Stomach (tissue), 9 donors: ENCODE measurements around the gene SLC39A1. TPM values are rescaled to one million over a fixed set of nuclear protein-coding genes. Genes with fewer than 3 reads are reported as not detected.
A peak's percentile ranks its signal among the peaks of the same experiment; 100 is the strongest.

Experiments
- DNase-seq, 2 donors: peaks; one replicate each; pipeline versions ENCODE4 v3.0.0 to v3.0.0-alpha.2; 2013 to 2019
- H3K27ac ChIP-seq, 5 donors: fragments of 200-600 bp in 4 of 5; sonication (generic) in 4 of 5; one replicate each; pipeline ENCODE4 v1.5.1; 2013 to 2019; ENCODE audit warnings: mild to moderate bottlenecking in 1 of 5, moderate library complexity in 1 of 5
- H3K27me3 ChIP-seq, 3 donors: fragments of 200-600 bp; sonication (generic); one replicate each; pipeline ENCODE4 v1.5.1; 2017 to 2019; ENCODE audit warnings: mixed run types in 1 of 3
- H3K36me3 ChIP-seq, 4 donors: fragments of 200-600 bp; sonication (generic); 1 replicate in 3 of 4; 2 replicates in 1 of 4; pipeline ENCODE4 v1.5.1; 2016 to 2019
- H3K4me1 ChIP-seq, 4 donors: fragments of 200-600 bp; sonication (generic); one replicate each; pipeline ENCODE4 v1.5.1; 2016 to 2019
- H3K4me3 ChIP-seq, 4 donors: fragments of 200-600 bp; sonication (generic) in 3 of 4; one replicate each; pipeline ENCODE4 v1.5.1; 2016 to 2019; ENCODE audit warnings: mild to moderate bottlenecking in 1 of 4
- H3K9me3 ChIP-seq, 4 donors: fragments of 200-600 bp; sonication (generic); one replicate each; pipeline ENCODE4 v1.5.1; 2016 to 2019
- EP300 ChIP-seq: sonication (generic); formaldehyde crosslinking; IDR thresholded peaks from one replicate; pipeline ENCODE4 v1.6.1; 2017; ENCODE audit warnings: antibody characterized with exemption
- POLR2A ChIP-seq, 4 donors: fragments of 450-650 bp; IDR thresholded peaks; one replicate each; pipeline ENCODE4 v1.6.1; 2016; ENCODE audit warnings: antibody characterized with exemption in 4 of 4, control low read depth in 2 of 4, mild to moderate bottlenecking in 1 of 4, moderate library complexity in 1 of 4
- POLR2AphosphoS5 ChIP-seq, 3 donors: sonication (generic); formaldehyde crosslinking; IDR thresholded peaks; one replicate each; pipeline ENCODE4 v1.6.1; 2016; ENCODE audit warnings: antibody characterized with exemption in 3 of 3
- WGBS, 5 donors: extraction: QIAGEN DNeasy Blood & Tissue Kit in 3 of 5; methylation state at CpG; one replicate each; pipeline versions ENCODE4 v1.1.5 to v1.1.7; 2013 to 2018; 5-methylcytosine and 5-hydroxymethylcytosine counted together
- intact Hi-C: fragments of 100-400 bp; cut with DNase I; formaldehyde crosslinking; loops from one replicate; pipeline ENCODE4 v1.15.1; 2023; ENCODE audit warnings: low total_unique reads
- polyA plus RNA-seq, 3 donors: library from polyadenylated mRNA; stranded (reverse); fragments of 200-250 nt; gene quantifications; one replicate each; pipeline ENCODE4 v1.2.3, GENCODE V29; 2013
- total RNA-seq, 5 donors: library from RNA; depleted of rRNA; stranded (reverse); fragments of >200 nt; gene quantifications; one replicate each; pipeline versions ENCODE4 v1.1.0 to v1.2.3, GENCODE V29; 2014 to 2016
- TF ChIP-seq, protein P1 (sequence below), 7 experiments: fragments of 450-650 bp in 4 of 7; fragments of 200-600 bp in 3 of 7; sonication (generic) in 3 of 7; IDR thresholded peaks; one replicate each; pipeline ENCODE4 v1.5.1; 2016 to 2019; ENCODE audit warnings: antibody characterized with exemption in 7 of 7, control low read depth in 2 of 7, mild to moderate bottlenecking in 1 of 7
- donor health status: healthy with polysubstance abuse.
- donor health status: Bipolar disorder and iron deficiency.
- donor health status: healthy.

SLC39A1 gene
- total and polyA plus RNA-seq, 8 donors = 6.4 to 80.6 (median 34.9) TPM

DNA sequence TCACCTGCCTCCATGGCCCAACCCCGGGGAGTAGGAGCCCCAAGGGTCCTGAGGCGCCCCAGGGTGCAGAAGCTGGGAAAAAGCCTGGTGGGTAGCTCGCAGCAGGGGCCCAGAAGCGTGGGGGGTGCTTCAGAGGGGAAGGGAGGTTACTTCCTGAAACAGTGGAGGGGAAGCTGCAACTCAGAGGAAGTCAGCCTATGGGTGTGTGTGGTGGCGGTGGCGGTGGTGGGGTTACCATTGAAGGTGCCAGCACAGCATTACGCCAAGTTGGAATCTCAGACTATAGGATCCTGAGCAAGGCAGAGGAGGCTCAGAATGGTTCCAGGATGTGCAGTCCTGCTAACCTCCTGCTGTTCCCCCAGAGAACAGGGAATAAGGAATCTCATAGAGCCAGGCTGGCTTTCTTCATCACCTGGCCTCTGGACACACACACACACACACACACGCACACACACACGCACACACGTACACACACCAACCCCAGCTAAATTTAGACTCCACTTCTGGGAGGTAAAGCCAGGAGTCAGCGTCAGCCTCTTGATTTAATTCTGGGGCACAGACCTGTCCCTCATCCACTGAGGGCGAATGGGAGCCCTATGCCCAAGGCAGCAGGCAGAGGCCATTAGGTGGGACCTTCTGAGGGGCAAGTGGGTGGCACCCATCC lies 18.1 kb downstream of the SLC39A1 start:
- H3K9me3 ChIP-seq = no peaks in the 10 kb centered on the region
- H3K27me3 ChIP-seq = no peaks in the 10 kb centered on the region
- peak overlapping the region; percentile 91 to 100 (median 98) for H3K27ac ChIP-seq
- whole genome bisulfite sequencing, 5 donors = 15 to 29% (median 25%) methylated on average over 7 to 12 of the region's 12 CpGs
- DNase-seq = peak; percentile 51 to 78
- TF ChIP-seq, protein P1, sequence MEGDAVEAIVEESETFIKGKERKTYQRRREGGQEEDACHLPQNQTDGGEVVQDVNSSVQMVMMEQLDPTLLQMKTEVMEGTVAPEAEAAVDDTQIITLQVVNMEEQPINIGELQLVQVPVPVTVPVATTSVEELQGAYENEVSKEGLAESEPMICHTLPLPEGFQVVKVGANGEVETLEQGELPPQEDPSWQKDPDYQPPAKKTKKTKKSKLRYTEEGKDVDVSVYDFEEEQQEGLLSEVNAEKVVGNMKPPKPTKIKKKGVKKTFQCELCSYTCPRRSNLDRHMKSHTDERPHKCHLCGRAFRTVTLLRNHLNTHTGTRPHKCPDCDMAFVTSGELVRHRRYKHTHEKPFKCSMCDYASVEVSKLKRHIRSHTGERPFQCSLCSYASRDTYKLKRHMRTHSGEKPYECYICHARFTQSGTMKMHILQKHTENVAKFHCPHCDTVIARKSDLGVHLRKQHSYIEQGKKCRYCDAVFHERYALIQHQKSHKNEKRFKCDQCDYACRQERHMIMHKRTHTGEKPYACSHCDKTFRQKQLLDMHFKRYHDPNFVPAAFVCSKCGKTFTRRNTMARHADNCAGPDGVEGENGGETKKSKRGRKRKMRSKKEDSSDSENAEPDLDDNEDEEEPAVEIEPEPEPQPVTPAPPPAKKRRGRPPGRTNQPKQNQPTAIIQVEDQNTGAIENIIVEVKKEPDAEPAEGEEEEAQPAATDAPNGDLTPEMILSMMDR (IDR thresholded peaks at IDR 0.05) = no peak
- peak in 1 of 4 donors; percentile 27 for TF ChIP-seq POLR2A (IDR thresholded peaks at IDR 0.05)
- peaks cover 23 to 71% (median 69%) of the 10 kb centered on the region in 4 donors for H3K36me3 ChIP-seq
- H3K4me3 ChIP-seq = peak overlapping the region; percentile 84 to 99 (median 94)
- intact Hi-C loops = loop anchor here (10.0 kb wide), 1 partner anchor 150 kb away; no protein-coding TSS in a partner anchor
- peaks cover 9 to 38% (median 27%) of the 10 kb centered on the region in 4 donors for H3K4me1 ChIP-seq

DNA sequence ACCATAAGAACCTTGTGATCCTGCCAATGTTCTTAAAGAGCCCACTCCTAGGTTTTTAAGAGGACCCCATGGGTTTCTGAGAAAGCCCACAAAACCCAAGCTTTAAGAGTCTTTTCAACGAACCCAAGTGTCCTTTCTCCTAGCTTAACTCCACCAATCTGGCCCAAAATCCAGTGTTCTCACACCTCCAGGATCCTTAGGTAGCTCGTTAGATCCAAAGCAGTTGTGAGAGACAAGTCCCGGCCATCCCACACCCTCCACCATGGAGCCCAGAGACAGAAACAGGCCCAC lies 18.6 kb downstream of the SLC39A1 start:
- H3K36me3 ChIP-seq = peaks cover 27 to 71% (median 69%) of the 10 kb centered on the region in 4 donors
- intact Hi-C loops = loop anchor here (10.0 kb wide), 1 partner anchor 150 kb away; no protein-coding TSS in a partner anchor
- peak overlapping the region; percentile 84 to 99 (median 94) for H3K4me3 ChIP-seq
- no peaks in the 10 kb centered on the region for H3K9me3 ChIP-seq
- no peak for DNase-seq
- H3K27ac ChIP-seq = peak overlapping the region; percentile 91 to 100 (median 98)
- H3K27me3 ChIP-seq = no peaks in the 10 kb centered on the region
- 57 to 71% (median 63%) methylated on average over 3 of the region's 3 CpGs for WGBS, 5 donors
- no peak for TF ChIP-seq EP300
- no peak for TF ChIP-seq POLR2AphosphoS5 (IDR thresholded peaks at IDR 0.05)
- no peak for TF ChIP-seq POLR2A (IDR thresholded peaks at IDR 0.05)
- TF ChIP-seq, protein P1 (IDR thresholded peaks at IDR 0.05) = no peak
- peaks cover 9 to 38% (median 27%) of the 10 kb centered on the region in 4 donors for H3K4me1 ChIP-seq

DNA sequence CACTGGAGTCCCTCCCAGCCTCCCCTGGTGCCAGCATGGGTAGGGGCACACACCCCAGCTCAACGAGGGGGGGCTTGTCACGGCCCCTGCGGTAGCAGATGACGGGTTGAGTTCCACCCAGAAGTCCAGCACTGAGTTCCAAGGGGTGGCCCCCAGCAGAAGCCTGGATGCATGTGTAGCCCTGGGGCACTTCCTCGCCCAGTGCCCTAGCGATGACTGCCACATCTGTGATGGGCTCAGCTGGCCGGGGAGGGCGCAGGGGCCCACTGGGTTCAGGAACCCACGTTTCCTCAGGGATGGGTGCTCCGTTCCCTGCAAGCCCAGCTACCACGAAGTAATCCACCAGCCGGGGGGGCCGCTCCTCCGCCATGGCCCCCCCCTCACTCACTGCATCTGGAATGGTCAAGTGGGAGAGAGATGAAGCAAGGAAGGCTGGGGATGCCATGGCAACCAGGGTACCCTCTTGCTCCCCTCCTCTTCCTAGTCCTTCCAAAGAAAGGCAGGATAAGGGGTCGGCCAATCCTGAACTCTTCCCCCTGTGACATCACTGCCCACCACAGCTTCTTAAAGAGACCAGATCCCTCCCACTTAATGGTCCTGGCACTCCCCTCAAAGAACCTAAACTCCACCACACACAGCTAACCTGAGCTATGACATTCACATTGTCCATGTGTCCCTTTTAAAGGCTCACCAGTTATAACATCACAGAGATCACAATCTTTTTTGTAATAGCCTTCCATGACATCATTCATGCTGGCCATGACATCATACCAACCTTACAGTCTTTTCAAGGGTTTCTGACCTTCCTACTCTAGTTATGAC lies 19.1 kb downstream of the SLC39A1 start:
- Histone ChIP-seq H3K27me3 (no peaks in the 10 kb centered on the region), H3K4me3 (peak overlapping the region; percentile 84 to 99 (median 94)), H3K4me1 (peaks cover 9 to 38% (median 27%) of the 10 kb centered on the region in 4 donors), H3K9me3 (no peaks in the 10 kb centered on the region), H3K27ac (peak overlapping the region in 4 of 5 donors; percentile 91 to 100 (median 99)), H3K36me3 (peaks cover 31 to 71% (median 69%) of the 10 kb centered on the region in 4 donors)
- intact Hi-C loops = loop anchor here (10.0 kb wide), 1 partner anchor 149 kb away; no protein-coding TSS in a partner anchor
- 83 to 87% (median 86%) methylated on average over 3 to 15 of the region's 15 CpGs for WGBS, 5 donors
- no peak for DNase-seq
- TF ChIP-seq, protein P1 (IDR thresholded peaks at IDR 0.05) = no peak
- no peak for TF ChIP-seq POLR2AphosphoS5 (IDR thresholded peaks at IDR 0.05)
- TF ChIP-seq POLR2A (IDR thresholded peaks at IDR 0.05) = no peak
- TF ChIP-seq EP300 = no peak

DNA sequence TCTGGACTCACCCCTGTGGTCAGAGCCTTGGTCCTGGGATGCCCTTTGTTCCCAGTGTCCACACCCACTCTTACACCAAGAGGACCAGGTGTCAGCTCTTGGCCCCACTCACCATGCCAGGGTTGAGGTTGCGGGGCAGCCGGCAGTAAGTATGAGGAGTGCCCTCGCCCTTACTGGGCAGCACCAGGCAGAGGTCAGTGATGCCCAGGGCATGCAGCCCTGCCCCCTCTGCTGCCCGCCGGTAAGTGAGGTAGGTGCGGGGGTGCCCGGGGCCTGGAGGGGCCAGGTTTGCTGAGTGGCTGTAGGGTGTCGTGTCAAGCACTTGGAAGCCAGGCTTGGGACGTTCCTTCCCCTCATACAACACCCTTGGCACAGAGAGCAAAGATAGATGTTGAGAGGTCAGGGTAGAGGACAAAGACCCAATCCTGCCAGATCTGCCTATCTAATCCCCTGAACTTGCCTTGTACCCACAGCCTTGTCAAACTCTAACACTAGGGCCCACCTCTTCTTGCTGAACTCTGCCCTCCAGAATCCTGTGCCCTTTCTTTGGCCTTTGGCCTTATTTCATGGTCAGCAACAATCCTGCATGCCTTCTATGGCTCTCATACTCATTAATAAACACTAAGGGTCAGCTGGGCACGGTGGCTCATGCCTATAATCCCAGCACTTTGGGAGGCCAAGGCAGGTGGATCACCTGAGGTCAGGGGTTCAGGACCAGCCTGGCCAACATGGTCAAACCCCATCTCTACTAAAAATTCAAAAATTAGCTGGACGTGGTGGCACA lies 20.4 kb downstream of the SLC39A1 start:
- intact Hi-C loops = loop anchor here (10.0 kb wide), 1 partner anchor 148 kb away; no protein-coding TSS in a partner anchor
- peaks cover 32 to 70% (median 68%) of the 10 kb centered on the region in 4 donors for H3K36me3 ChIP-seq

More for the DNA sequence above, 20.4 kb downstream of the SLC39A1 start:
- no peak for DNase-seq
- H3K27ac ChIP-seq = no peak overlapping the region
- TF ChIP-seq EP300 (no peak), POLR2A (IDR thresholded peaks at IDR 0.05) (no peak)
- TF ChIP-seq, protein P1 (IDR thresholded peaks at IDR 0.05) = no peak
- H3K9me3 ChIP-seq = no peaks in the 10 kb centered on the region
- peaks cover 9 to 38% (median 27%) of the 10 kb centered on the region in 4 donors for H3K4me1 ChIP-seq
- no peak overlapping the region for H3K4me3 ChIP-seq
- no peaks in the 10 kb centered on the region for H3K27me3 ChIP-seq
- 86 to 97% (median 89%) methylated on average over 9 to 11 of the region's 11 CpGs for WGBS, 5 donors
